Subcutaneous abdominal adipose tissue (tissue), 5 donors: Measurements from ENCODE around the gene IFNA7.
"Not testable (repeated sequence)": the region's sequence is repeated elsewhere in the genome, so short reads cannot be mapped to it uniquely, and the experiment has no call there.

Experiments used
- H3K27ac ChIP-seq: one replicate; pipeline ENCODE4 v1.7.0; 2013; ENCODE audit warnings: low read depth, mild to moderate bottlenecking, inconsistent platforms, low read length, moderate library complexity
- H3K27me3 ChIP-seq, 5 donors: one replicate each; pipeline ENCODE4 v1.7.0; 2013; ENCODE audit warnings: low read length in 5 of 5, inconsistent platforms in 1 of 5; ENCODE audit not compliant: control insufficient read depth in 5 of 5, insufficient read depth in 4 of 5
- H3K36me3 ChIP-seq, 5 donors: one replicate each; pipeline ENCODE4 v1.7.0; 2013; ENCODE audit warnings: low read length in 5 of 5; ENCODE audit not compliant: control insufficient read depth in 5 of 5, insufficient read depth in 5 of 5
- H3K4me1 ChIP-seq, 5 donors: one replicate each; pipeline ENCODE4 v1.7.0; 2013; ENCODE audit warnings: low read length in 5 of 5, mild to moderate bottlenecking in 3 of 5, moderate library complexity in 1 of 5; ENCODE audit not compliant: control insufficient read depth in 5 of 5, insufficient read depth in 5 of 5
- H3K4me3 ChIP-seq, 5 donors: one replicate each; pipeline ENCODE4 v1.7.0; 2013; ENCODE audit warnings: low read length in 5 of 5, low read depth in 1 of 5
- H3K9ac ChIP-seq, 5 donors: one replicate each; pipeline ENCODE4 v1.7.0; 2013; ENCODE audit warnings: low read length in 5 of 5, mild to moderate bottlenecking in 4 of 5, moderate library complexity in 3 of 5
- H3K9me3 ChIP-seq, 5 donors: one replicate each; pipeline ENCODE4 v1.7.0; 2013; ENCODE audit warnings: low read length in 5 of 5; ENCODE audit not compliant: control insufficient read depth in 5 of 5
- donor health status: healthy.
- donor health status: healthy.
- donor health status: healthy.
- donor health status: healthy.
- donor health status: healthy.

IFNA7 gene

DNA sequence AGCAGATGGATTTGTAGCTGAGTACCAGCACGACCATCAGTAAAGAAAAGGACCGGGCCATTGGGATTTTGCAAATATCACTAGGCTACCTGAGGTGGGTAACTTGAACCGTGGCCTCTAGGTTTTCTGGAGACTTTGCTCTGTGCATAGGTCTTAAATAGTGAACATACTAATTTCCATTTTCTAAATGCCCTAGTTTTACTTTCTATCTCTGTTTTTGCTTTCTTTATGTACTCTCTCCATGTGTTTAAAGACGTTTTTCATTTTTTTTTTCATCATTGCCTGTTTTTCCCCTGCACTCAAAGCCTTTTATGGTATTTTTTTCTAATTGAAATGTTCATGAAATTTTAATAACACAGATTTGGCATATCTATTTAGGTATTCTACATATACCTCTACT lies at the start of gene IFNA7:
Gene IFNA7 (minus strand): TSS at position 101 of the 400 bp plus-strand sequence. CDS start 40 bp downstream, at position 61.
- H3K36me3 ChIP-seq, H3K4me1 ChIP-seq, H3K27me3 ChIP-seq, H3K27ac ChIP-seq, H3K4me3 ChIP-seq, H3K9me3 ChIP-seq, H3K9ac ChIP-seq: not testable (repeated sequence)

- peaks cover 0 to 8% (median 0%) of the 10 kb centered on the region in 5 donors for H3K4me1 ChIP-seq
- no peak overlapping the region for H3K27ac ChIP-seq
- H3K27me3 ChIP-seq = peaks cover 0 to 3% (median 0%) of the 10 kb centered on the region in 5 donors
- no peak overlapping the region for H3K4me3 ChIP-seq
- no peak overlapping the region for H3K9ac ChIP-seq
- no peaks in the 10 kb centered on the region for H3K9me3 ChIP-seq
- H3K36me3 ChIP-seq = no peaks in the 10 kb centered on the region
Measured at GRCh38 chr9:21251638-21252037, 49.6 kb upstream of the IFNA7 start.

DNA sequence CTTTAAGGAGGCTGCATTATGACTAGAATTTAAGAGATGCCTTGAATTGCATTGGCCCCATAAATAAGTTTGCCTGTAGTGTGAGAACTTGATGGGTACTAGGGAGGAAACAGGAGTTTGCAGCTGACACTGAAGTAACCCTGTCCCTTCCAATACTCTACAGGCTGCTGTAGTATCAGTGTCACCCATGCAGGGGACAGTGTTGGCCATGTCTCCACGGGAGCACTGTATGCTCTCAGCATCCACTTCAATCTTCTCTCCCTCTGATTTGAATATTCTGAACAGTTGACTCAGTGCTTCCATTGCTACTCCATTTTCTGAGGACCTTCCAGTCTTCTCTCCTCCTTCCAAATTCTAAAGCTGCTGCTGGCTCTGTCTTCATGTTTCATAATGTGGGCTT lies 49.2 kb upstream of the IFNA7 start:
- H3K9me3 ChIP-seq = no peaks in the 10 kb centered on the region
- peaks cover 0 to 3% (median 0%) of the 10 kb centered on the region in 5 donors for H3K27me3 ChIP-seq
- no peaks in the 10 kb centered on the region for H3K36me3 ChIP-seq
- no peak overlapping the region for H3K4me3 ChIP-seq
- H3K9ac ChIP-seq = no peak overlapping the region
- H3K4me1 ChIP-seq = peaks cover 0 to 8% (median 0%) of the 10 kb centered on the region in 5 donors
- H3K27ac ChIP-seq = no peak overlapping the region

- Histone ChIP-seq H3K27me3 (no peaks in the 10 kb centered on the region), H3K4me3 (no peak overlapping the region)
Measured at GRCh38 chr9:21244836-21245235, 42.8 kb upstream of the IFNA7 start.

GRCh38 chr9:21239911-21240310 lies 37.9 kb upstream of the IFNA7 start, which contains the start of gene IFNA14:
Gene IFNA14, minus strand, starts transcription at chr9:21240005. Its CDS starts 70 bp downstream, at chr9:21239935.
- Histone ChIP-seq H3K9me3 (no peaks in the 10 kb centered on the region), H3K27ac (no peak within 1 kb of the TSS), H3K36me3 (no peaks in the 10 kb centered on the region), H3K27me3 (no peaks in the 10 kb centered on the region), H3K4me3 (no peak within 1 kb of the TSS), H3K9ac (no peak within 1 kb of the TSS), H3K4me1 (no peaks in the 10 kb centered on the region)

More at GRCh38 chr9:21244836-21245235, 42.8 kb upstream of the IFNA7 start:
- Histone ChIP-seq H3K9me3 (no peaks in the 10 kb centered on the region), H3K4me1 (no peaks in the 10 kb centered on the region), H3K27ac (no peak overlapping the region), H3K9ac (no peak overlapping the region), H3K36me3 (no peaks in the 10 kb centered on the region)

DNA sequence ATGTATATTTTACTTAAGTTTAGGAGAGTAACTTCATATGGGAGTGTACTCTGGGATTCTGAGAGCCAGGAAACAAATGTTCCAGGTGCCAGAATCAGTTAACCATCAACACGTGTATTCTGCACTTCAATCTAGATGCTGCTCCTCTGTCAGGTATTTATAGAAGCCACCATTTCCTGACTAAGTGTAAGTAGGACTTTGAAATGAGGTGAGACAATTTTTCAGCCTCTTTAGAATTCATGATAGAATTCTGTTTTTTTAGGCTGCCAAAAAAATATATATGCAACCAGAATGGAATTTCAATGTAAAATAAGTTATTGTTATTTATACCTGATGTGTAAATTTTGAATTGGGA lies 34.3 kb upstream of the IFNA7 start:
- H3K4me3 ChIP-seq, H3K36me3 ChIP-seq: not testable (repeated sequence)

DNA sequence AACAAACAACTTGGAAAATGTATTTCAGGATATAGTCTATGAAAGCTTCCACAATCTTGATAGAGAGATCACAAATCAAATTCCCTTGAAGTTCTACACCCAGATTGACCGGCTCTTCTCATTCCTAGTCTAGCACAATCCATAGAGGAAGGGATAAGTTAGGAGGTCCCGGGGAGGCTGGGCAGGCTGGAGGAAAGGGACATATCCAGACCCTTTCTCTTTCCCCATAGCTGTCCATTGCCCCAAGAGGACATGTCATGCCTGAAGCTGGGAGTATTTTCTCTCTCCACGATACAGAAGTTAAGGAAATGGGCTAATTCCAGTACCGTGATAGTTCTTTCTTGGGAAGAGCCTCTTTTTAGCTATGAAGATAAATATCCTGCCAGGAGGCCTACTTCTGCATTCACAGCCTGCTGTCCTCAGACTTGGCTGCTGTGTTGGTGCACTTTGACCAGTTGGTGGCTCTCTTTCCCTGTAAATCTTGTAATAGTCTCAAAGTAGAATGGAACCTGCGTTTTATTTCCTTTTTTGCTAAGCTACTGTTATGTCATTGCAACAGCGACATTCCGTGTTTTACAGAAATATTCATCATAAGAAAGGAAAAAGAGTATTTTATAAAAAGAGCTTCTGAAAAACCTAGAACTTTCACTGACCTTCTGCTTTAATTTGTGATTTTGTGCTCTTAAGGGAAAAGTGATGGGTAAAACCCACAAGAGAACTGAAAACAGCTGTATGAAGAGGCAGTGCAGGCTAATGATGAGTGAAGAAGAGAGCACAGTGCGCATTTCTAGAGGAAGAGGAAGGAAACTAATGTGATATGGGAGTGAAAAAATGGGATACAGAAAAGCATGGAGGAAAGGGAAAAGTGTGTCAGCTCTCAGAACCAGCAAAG lies 33.7 kb upstream of the IFNA7 start:
- H3K27ac ChIP-seq, H3K9ac ChIP-seq, H3K4me3 ChIP-seq, H3K27me3 ChIP-seq, H3K9me3 ChIP-seq, H3K36me3 ChIP-seq, H3K4me1 ChIP-seq: not testable (repeated sequence)

More for the DNA sequence above, 34.3 kb upstream of the IFNA7 start:
- not testable (repeated sequence) for H3K27me3 ChIP-seq, H3K9me3 ChIP-seq, H3K27ac ChIP-seq, H3K9ac ChIP-seq, H3K4me1 ChIP-seq

DNA sequence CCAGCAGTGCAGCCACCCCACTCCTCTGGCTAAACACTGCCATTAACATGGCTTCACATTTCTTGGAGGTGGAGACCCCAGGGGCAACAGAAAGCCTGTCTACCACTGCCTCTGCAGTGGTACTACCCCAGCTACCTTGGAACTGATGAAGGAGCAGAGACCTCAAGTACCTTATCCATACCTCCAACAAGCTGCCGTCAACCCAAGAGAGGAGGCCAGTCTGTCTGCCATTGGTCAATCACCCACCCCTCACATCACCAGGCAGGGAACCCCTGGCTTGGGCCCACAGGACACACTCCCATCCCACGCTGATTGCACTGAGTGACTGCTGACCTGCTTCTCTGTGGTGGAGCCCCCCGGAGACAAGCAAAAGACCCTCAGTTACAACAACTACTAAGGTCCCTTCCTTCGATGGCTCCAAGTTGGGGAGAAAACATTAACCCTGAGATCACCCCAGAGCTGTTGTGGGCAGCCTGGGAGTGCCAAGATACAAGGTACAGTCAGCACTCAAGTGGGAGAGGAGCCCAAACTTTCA lies 32.2 kb upstream of the IFNA7 start:
- Histone ChIP-seq H3K4me3 (no peak overlapping the region), H3K36me3 (no peaks in the 10 kb centered on the region), H3K27me3 (no peaks in the 10 kb centered on the region), H3K27ac (no peak overlapping the region), H3K9me3 (no peaks in the 10 kb centered on the region), H3K4me1 (no peaks in the 10 kb centered on the region), H3K9ac (no peak overlapping the region)

GRCh38 chr9:21233258-21233657 lies 31.3 kb upstream of the IFNA7 start:
- Histone ChIP-seq H3K4me3 (no peak overlapping the region), H3K36me3 (no peaks in the 10 kb centered on the region), H3K27ac (no peak overlapping the region)

DNA sequence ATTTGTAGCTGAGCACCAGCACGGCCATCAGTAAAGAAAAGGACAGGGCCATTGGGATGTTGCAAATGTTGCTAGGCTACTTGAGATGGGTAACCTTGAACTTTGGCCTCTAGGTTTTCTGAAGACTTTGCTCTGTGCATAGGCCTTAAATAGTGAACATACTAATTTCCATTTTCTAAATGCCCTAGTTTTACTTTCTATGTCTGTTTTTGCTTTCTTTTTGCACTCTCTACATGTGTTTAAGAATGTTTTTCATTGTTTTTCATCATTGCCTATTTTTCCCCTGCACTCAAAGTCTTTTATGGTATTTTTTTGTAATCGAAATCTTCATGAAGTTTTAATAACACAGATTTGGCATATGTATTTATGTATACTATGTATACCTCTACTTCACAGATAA lies 26.1 kb upstream of the IFNA7 start, which contains the start of gene IFNA17:
Gene IFNA17 (minus strand): TSS at position 101 of the 400 bp plus-strand sequence. CDS start 49 bp downstream, at position 52.
- Histone ChIP-seq H3K36me3 (no peaks in the 10 kb centered on the region), H3K27me3 (no peaks in the 10 kb centered on the region), H3K9ac (no peak within 1 kb of the TSS), H3K4me3 (no peak within 1 kb of the TSS), H3K9me3 (no peaks in the 10 kb centered on the region), H3K27ac (no peak within 1 kb of the TSS), H3K4me1 (no peaks in the 10 kb centered on the region)

More at GRCh38 chr9:21233258-21233657, 31.3 kb upstream of the IFNA7 start:
- Histone ChIP-seq H3K9me3 (no peaks in the 10 kb centered on the region), H3K27me3 (no peaks in the 10 kb centered on the region), H3K9ac (no peak overlapping the region), H3K4me1 (no peaks in the 10 kb centered on the region)
